B cell (primary cell): ENCODE results near the gene SLC25A26.
"Not testable (repeated sequence)": the region's sequence is repeated elsewhere in the genome, so short reads cannot be mapped to it uniquely, and the experiment has no call there.

ENCODE experiments used
- CTCF ChIP-seq: fragments of 200-600 bp; IDR thresholded peaks from one replicate; pipeline ENCODE4 v1.8.0; 2022; ENCODE audit warnings: antibody characterized with exemption, mild to moderate bottlenecking
- EZH2 ChIP-seq: IDR thresholded peaks from 2 replicates; pipeline ENCODE4 v1.6.1; 2012; ENCODE audit warnings: borderline replicate concordance, low read depth, mild to moderate bottlenecking, moderate library complexity, low read length; ENCODE audit not compliant: insufficient read depth, poor library complexity, severe bottlenecking

- TF ChIP-seq CTCF, EZH2: not testable (repeated sequence)
Measured at GRCh38 chr3:66421893-66422292, 201.1 kb downstream of the SLC25A26 start.
